ENCODE measurements around the gene IL17REL. TPM values are rescaled to one million over a fixed set of nuclear protein-coding genes. Genes with fewer than 3 reads are reported as not detected.

IL17REL gene
- total and polyA plus RNA-seq, 2 of the 13 experiments (the other 11 are each of a cell fraction or from before 2014, with no cell fraction given), result not detected

GRCh38 chr22:49959782-49960158, 52.8 kb downstream of the IL17REL start (continued):
- TF ChIP-seq ZBED4 (CRISPR knock-in tag; IDR thresholded peaks at IDR 0.05; ENCODE audit: borderline replicate concordance) (no peak), CENPX (CRISPR knock-in tag; IDR thresholded peaks at IDR 0.05) (no peak), HMGA1 (CRISPR knock-in tag; conservative IDR thresholded peaks at IDR 0.05) (no peak), ELK4 (CRISPR knock-in tag; IDR thresholded peaks at IDR 0.05; ENCODE audit: borderline replicate concordance) (no peak), ZKSCAN5 (CRISPR knock-in tag; IDR thresholded peaks at IDR 0.05) (no peak), ZNF207 (IDR thresholded peaks at IDR 0.05; ENCODE audit: borderline replicate concordance) (no peak), ZSCAN30 (CRISPR knock-in tag; IDR thresholded peaks at IDR 0.05) (peak; percentile 30; the same call in 1 of the 2 replicates), MEIS2 (CRISPR knock-in tag; IDR thresholded peaks at IDR 0.05) (peak; percentile 53; the same call in 1 of the 2 replicates), ATF7 (IDR thresholded peaks at IDR 0.05) (no peak), ATF7 (CRISPR knock-in tag; IDR thresholded peaks at IDR 0.05) (no peak), SOX5 (CRISPR knock-in tag; IDR thresholded peaks at IDR 0.05; ENCODE audit: borderline replicate concordance) (no peak), ZNF292 (CRISPR knock-in tag; IDR thresholded peaks at IDR 0.05; ENCODE audit: borderline replicate concordance, low read depth) (no peak), ZNF512 (CRISPR knock-in tag; IDR thresholded peaks at IDR 0.05) (no peak), CHD2 (IDR thresholded peaks at IDR 0.05; ENCODE audit: low read depth, low read length) (no peak), HNF4A (CRISPR knock-in tag; IDR thresholded peaks at IDR 0.05) (peak; percentile 55), TFDP2 (CRISPR knock-in tag; IDR thresholded peaks at IDR 0.05) (no peak), HNF4G (IDR thresholded peaks at IDR 0.05; ENCODE audit: borderline replicate concordance, low read depth, low read length) (peak; percentile 21; the same call in 1 of the 2 replicates), HNF4G (CRISPR knock-in tag; IDR thresholded peaks at IDR 0.05; ENCODE audit: borderline replicate concordance, low read depth) (no peak; the same call in 1 of the 2 replicates), ZNF556 (CRISPR knock-in tag; IDR thresholded peaks at IDR 0.05; ENCODE audit: borderline replicate concordance) (no peak), SRF (IDR thresholded peaks at IDR 0.05; ENCODE audit: low read depth, low read length) (no peak), YEATS4 (CRISPR knock-in tag; IDR thresholded peaks at IDR 0.05; ENCODE audit: borderline replicate concordance) (no peak), TIGD3 (CRISPR knock-in tag; IDR thresholded peaks at IDR 0.05; ENCODE audit: borderline replicate concordance) (no peak), PITX1 (CRISPR knock-in tag; IDR thresholded peaks at IDR 0.05) (no peak)

Data from HepG2 (cell line).